ENCODE measurements around the gene TESK1. TPM values are rescaled to one million over a fixed set of nuclear protein-coding genes. Genes with fewer than 3 reads are reported as not detected.

The TESK1 gene
- 10 to 100 TPM; 21.5 to 85.1 (median 50.7) TPM for total RNA-seq

- H3K27me3 ChIP-seq, result no peaks in the 10 kb centered on the region
- H3K4me3 ChIP-seq, result peak within 1 kb of the TSS; percentile 88 to 92 (median 92)
- peak within 1 kb of the TSS; percentile 95 to 98 (median 96) for H3K27ac ChIP-seq
- peak; percentile 12 to 22 for TF ChIP-seq POLR2A (IDR thresholded peaks at IDR 0.05)
- TF ChIP-seq CTCF (IDR thresholded peaks at IDR 0.05), result no peak
- DNase-seq, result peak; percentile 83 to 93 (median 91)
- H3K36me3 ChIP-seq, result peaks cover 0 to 27% (median 0%) of the 10 kb centered on the region in 3 donors
- H3K4me1 ChIP-seq, result peaks cover 0 to 23% (median 8%) of the 10 kb centered on the region in 4 donors
- H3K9me3 ChIP-seq, result no peaks in the 10 kb centered on the region
These were observed at the start of gene TESK1 for GRCh38 chr9:35604578-35605350. TSS of gene TESK1 (plus strand) at chr9:35605262. CDS start at chr9:35605620, 358 bp downstream.

GRCh38 chr9:35555881-35556280, 49.2 kb upstream of the TESK1 start:
- TF ChIP-seq POLR2A (IDR thresholded peaks at IDR 0.05), result no peak
- no peak for TF ChIP-seq CTCF (IDR thresholded peaks at IDR 0.05)
- DNase-seq, result no peak
- Histone ChIP-seq H3K27me3 (no peaks in the 10 kb centered on the region), H3K4me1 (no peaks in the 10 kb centered on the region), H3K36me3 (peaks cover 0 to 37% (median 0%) of the 10 kb centered on the region in 3 donors), H3K4me3 (no peak overlapping the region), H3K27ac (no peak overlapping the region), H3K9me3 (no peaks in the 10 kb centered on the region)

GRCh38 chr9:35556776-35557175, 48.3 kb upstream of the TESK1 start:
- H3K27me3 ChIP-seq, result no peaks in the 10 kb centered on the region
- DNase-seq, result no peak
- H3K4me3 ChIP-seq, result no peak overlapping the region
- no peak overlapping the region for H3K27ac ChIP-seq
- H3K9me3 ChIP-seq, result no peaks in the 10 kb centered on the region
- no peaks in the 10 kb centered on the region for H3K4me1 ChIP-seq
- no peak for TF ChIP-seq POLR2A (IDR thresholded peaks at IDR 0.05)
- TF ChIP-seq CTCF (IDR thresholded peaks at IDR 0.05), result no peak
- H3K36me3 ChIP-seq, result peaks cover 0 to 37% (median 0%) of the 10 kb centered on the region in 3 donors

- TF ChIP-seq POLR2A (IDR thresholded peaks at IDR 0.05), result no peak
- no peak for TF ChIP-seq CTCF (IDR thresholded peaks at IDR 0.05)
- peaks cover 0 to 37% (median 0%) of the 10 kb centered on the region in 3 donors for H3K36me3 ChIP-seq
- no peaks in the 10 kb centered on the region for H3K9me3 ChIP-seq
- no peak overlapping the region for H3K27ac ChIP-seq
- H3K27me3 ChIP-seq, result no peaks in the 10 kb centered on the region
- H3K4me3 ChIP-seq, result no peak overlapping the region
- DNase-seq, result no peak
- H3K4me1 ChIP-seq, result no peaks in the 10 kb centered on the region
These were observed 47.7 kb upstream of the TESK1 start for GRCh38 chr9:35557320-35557719.

- H3K36me3 ChIP-seq, result peaks cover 0 to 37% (median 0%) of the 10 kb centered on the region in 3 donors
- peaks cover 0 to 3% (median 0%) of the 10 kb centered on the region in 4 donors for H3K4me1 ChIP-seq
- DNase-seq, result no peak
- H3K27me3 ChIP-seq, result no peaks in the 10 kb centered on the region
- no peaks in the 10 kb centered on the region for H3K9me3 ChIP-seq
- H3K4me3 ChIP-seq, result no peak overlapping the region
- H3K27ac ChIP-seq, result no peak overlapping the region
- TF ChIP-seq POLR2A (IDR thresholded peaks at IDR 0.05) (no peak), CTCF (IDR thresholded peaks at IDR 0.05) (no peak)
These were observed 46.9 kb upstream of the TESK1 start for GRCh38 chr9:35558185-35558584.

Measured in Peyer's patch (tissue), 4 donors.